DOHH2 (cell line): ENCODE results near the gene STRAP.

Experiments used
- CTCF ChIP-seq: fragments of 200-600 bp; sonication (generic); IDR thresholded peaks from one replicate; pipeline ENCODE4 v1.5.1; 2014; ENCODE audit warnings: antibody characterized with exemption, mild to moderate bottlenecking, low read depth, low read length; ENCODE audit not compliant: poor library complexity, severe bottlenecking
- EZH2phosphoT487 ChIP-seq: fragments of 200-600 bp; sonication (generic); IDR thresholded peaks from 2 replicates; pipeline ENCODE4 v1.6.1; 2017; ENCODE audit warnings: borderline replicate concordance, mild to moderate bottlenecking, antibody characterized with exemption, low read length, moderate library complexity, mixed read lengths

DNA sequence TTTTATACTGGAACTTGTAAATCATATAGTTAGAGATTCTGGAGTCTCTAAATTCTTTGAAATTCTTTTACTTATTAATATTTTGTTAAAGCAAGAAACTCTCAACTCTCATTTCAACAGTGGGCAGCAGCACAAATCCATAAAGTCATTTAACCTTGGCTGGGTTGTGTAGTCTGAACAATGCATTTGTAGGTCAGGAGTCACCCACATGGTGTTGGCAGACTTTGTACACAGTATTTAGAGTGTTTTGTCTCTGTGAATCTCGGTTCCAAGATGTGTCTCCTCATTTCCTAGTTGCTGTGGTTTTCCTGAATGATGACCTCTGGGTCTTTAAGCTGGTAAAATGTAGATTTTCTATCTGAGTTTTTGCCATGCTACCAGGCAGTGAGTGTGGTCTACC is 20.8 kb upstream of the STRAP start:
- no peak for TF ChIP-seq CTCF
- TF ChIP-seq EZH2phosphoT487: no peak
